Adipocyte (in vitro differentiated cells): ENCODE data around the gene CSF1R.

ENCODE experiments used
- DNase-seq: peaks from one replicate; pipeline ENCODE4 v3.0.0-alpha.2; 2015; ENCODE audit warnings: low read depth
- H3K27me3 ChIP-seq: replicated peaks from 2 replicates; pipeline ENCODE4 v1.7.0; 2013; ENCODE audit warnings: mild to moderate bottlenecking, low read length, moderate library complexity; ENCODE audit not compliant: control insufficient read depth, insufficient read depth
- H3K36me3 ChIP-seq: 2 replicates; pipeline ENCODE4 v1.7.0; 2013; ENCODE audit warnings: low read length, mild to moderate bottlenecking, moderate library complexity; ENCODE audit not compliant: control insufficient read depth, insufficient read depth, severe bottlenecking
- H3K4me1 ChIP-seq: 2 replicates; pipeline ENCODE4 v1.7.0; 2013; ENCODE audit warnings: mild to moderate bottlenecking, low read length, moderate library complexity; ENCODE audit not compliant: control insufficient read depth, insufficient read depth
- H3K4me3 ChIP-seq: 2 replicates; pipeline ENCODE4 v1.7.0; 2013; ENCODE audit warnings: mild to moderate bottlenecking, low read length, moderate library complexity
- H3K9ac ChIP-seq: 2 replicates; pipeline ENCODE4 v1.7.0; 2013; ENCODE audit warnings: mild to moderate bottlenecking, low read length, moderate library complexity
- H3K9me3 ChIP-seq: 2 replicates; pipeline ENCODE4 v1.7.0; 2013; ENCODE audit warnings: mild to moderate bottlenecking, low read length, moderate library complexity; ENCODE audit not compliant: control insufficient read depth

The CSF1R gene

GRCh38 chr5:150109921-150110320, 23.6 kb upstream of the CSF1R start:
- Histone ChIP-seq H3K4me1 (peaks cover 63% of the 10 kb centered on the region), H3K9me3 (no peaks in the 10 kb centered on the region)
- no peak for DNase-seq

GRCh38 chr5:150108711-150109514, 22.6 kb upstream of the CSF1R start:
- no peaks in the 10 kb centered on the region for H3K9me3 ChIP-seq
- no peak overlapping the region for H3K9ac ChIP-seq
- no peak for DNase-seq
- no peak overlapping the region for H3K4me3 ChIP-seq
- H3K4me1 ChIP-seq: peaks cover 53% of the 10 kb centered on the region
- H3K36me3 ChIP-seq: peaks cover 2% of the 10 kb centered on the region
- H3K27me3 ChIP-seq: no peaks in the 10 kb centered on the region

More at GRCh38 chr5:150109921-150110320, 23.6 kb upstream of the CSF1R start:
- Histone ChIP-seq H3K9ac (no peak overlapping the region), H3K27me3 (no peaks in the 10 kb centered on the region), H3K36me3 (peaks cover 12% of the 10 kb centered on the region), H3K4me3 (no peak overlapping the region)

- Histone ChIP-seq H3K4me3 (no peak overlapping the region), H3K27me3 (no peaks in the 10 kb centered on the region), H3K9ac (no peak overlapping the region), H3K4me1 (peaks cover 44% of the 10 kb centered on the region), H3K9me3 (no peaks in the 10 kb centered on the region), H3K36me3 (no peaks in the 10 kb centered on the region)
- peak; percentile 94 for DNase-seq
Measured at GRCh38 chr5:150107909-150108447, 21.6 kb upstream of the CSF1R start.

DNA sequence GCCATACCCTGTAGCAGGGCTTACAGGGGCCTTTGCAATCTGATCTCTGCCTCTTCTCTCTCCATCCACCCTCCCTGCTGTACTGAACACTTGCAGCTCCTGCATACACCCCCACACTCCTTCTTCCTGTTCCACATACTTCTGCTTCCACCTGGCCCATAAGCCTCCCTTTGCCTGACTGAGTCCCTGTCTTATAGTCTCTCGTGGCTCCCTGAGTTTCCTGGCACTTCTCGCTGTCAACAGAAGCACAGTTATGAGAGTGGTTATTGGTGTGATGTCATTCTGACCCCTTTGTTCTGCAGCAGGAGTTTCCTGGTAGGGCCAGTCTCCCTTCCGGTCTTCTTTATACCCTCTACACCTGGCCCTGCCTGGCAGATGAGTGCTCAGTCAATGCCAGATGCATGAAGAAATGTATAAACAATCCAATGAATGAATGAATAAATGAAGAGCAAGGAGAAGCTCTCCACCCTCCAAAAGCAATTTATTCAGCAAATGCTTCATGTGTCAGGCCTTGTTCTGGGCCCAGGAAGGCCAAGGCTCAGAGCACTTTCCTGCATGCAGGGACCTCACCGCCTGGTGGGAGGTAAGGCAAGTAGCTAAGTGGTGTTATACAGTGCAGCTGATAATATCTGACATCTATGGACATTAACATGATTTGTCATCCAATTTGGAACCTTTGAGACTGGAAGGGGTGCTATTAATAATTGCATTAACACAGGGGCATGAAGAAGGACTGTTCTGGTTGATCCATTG, 20.5 kb upstream of the CSF1R start:
- Histone ChIP-seq H3K4me3 (no peak overlapping the region), H3K36me3 (no peaks in the 10 kb centered on the region), H3K9ac (no peak overlapping the region), H3K27me3 (no peaks in the 10 kb centered on the region), H3K9me3 (no peaks in the 10 kb centered on the region), H3K4me1 (peaks cover 33% of the 10 kb centered on the region)
- DNase-seq: no peak

DNA sequence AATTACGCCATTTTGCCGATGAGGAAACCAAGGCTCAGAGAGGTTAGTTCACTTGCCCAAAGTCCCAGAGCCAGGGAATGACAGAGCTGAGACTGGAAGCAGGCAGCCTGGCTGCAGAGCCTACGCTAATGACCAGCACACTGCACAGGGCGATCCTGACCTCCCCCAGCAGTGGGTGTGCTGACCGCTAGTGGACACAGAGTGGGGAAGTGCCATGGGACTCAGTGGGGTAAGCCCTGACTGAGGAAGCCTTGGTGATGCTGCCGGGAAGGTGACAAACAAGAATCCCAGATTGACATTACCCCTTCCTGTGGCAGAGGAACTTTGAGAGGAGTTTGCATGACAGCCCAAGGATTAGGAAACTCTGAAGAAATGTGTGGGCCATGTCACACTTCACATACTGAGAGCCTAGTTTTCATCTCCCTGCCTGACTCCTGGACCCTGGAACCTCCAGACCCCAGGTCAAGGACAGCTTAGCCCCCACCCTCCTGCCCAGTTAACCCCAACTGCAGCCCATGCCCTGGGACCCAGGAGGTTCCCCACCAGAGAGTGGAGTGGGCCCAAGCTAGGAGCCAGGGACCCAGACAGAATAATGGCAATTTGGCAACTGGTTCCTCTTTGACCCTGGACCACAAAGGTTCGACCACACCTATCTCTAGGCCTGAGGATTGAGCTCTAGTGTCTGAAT, 19.7 kb upstream of the CSF1R start:
- DNase-seq: no peak
- Histone ChIP-seq H3K9me3 (no peaks in the 10 kb centered on the region), H3K27me3 (no peaks in the 10 kb centered on the region), H3K9ac (no peak overlapping the region), H3K4me3 (no peak overlapping the region), H3K36me3 (no peaks in the 10 kb centered on the region), H3K4me1 (peaks cover 28% of the 10 kb centered on the region)

GRCh38 chr5:150104550-150104870, 18.2 kb upstream of the CSF1R start:
- Histone ChIP-seq H3K27me3 (no peaks in the 10 kb centered on the region), H3K4me3 (no peak overlapping the region), H3K9ac (no peak overlapping the region), H3K36me3 (no peaks in the 10 kb centered on the region), H3K9me3 (no peaks in the 10 kb centered on the region), H3K4me1 (peaks cover 28% of the 10 kb centered on the region)
- no peak for DNase-seq

- no peak for DNase-seq
- Histone ChIP-seq H3K9me3 (no peaks in the 10 kb centered on the region), H3K4me1 (peaks cover 28% of the 10 kb centered on the region), H3K4me3 (no peak overlapping the region), H3K27me3 (no peaks in the 10 kb centered on the region), H3K36me3 (no peaks in the 10 kb centered on the region), H3K9ac (no peak overlapping the region)
Measured at GRCh38 chr5:150103678-150104549, 17.6 kb upstream of the CSF1R start.

DNA sequence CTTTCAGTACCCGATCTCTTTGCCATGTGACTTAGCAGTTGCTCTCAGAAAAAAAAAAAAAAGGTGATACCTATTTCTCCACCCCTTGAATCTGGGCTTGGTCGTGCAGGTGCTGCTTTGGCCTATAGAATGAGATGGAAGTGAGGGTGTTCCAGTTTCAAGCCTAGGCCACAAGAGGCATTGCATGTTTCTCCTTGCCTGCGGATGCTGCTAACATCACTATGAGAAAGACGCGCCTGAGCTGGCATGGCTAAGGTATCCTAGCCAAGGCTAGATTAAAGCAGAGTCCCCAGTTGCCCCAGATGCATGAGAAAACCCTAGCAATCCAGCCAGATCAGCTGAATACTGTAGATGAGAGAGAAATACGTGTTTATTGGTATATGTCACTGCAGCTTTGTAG, 14.7 kb upstream of the CSF1R start:
- no peak for DNase-seq
- Histone ChIP-seq H3K9me3 (no peaks in the 10 kb centered on the region), H3K9ac (no peak overlapping the region), H3K36me3 (no peaks in the 10 kb centered on the region), H3K4me3 (no peak overlapping the region), H3K4me1 (peaks cover 4% of the 10 kb centered on the region), H3K27me3 (no peaks in the 10 kb centered on the region)

DNA sequence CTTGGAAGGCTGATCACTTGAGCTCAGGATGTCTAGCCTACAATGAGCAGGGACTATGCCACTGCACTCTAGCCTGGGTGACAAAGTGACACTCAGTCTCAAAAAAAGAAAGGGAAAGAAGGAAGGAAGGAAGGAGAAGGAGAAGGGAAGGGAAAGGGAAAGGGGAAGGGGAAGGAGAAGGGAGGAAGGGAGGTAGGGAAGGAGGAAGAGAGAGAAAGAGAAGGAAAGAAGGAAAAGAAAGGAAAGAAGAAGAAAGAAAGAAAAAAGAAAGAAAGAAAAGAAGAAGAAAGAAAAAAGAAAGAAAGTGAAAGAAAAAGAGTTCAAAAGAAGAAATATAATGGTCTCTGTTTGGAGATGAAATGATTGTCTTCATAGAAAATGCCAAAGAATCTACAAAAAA, 10.8 kb upstream of the CSF1R start:
- no peak overlapping the region for H3K4me3 ChIP-seq
- H3K4me1 ChIP-seq: no peaks in the 10 kb centered on the region
- no peak overlapping the region for H3K9ac ChIP-seq
- no peak for DNase-seq
- no peaks in the 10 kb centered on the region for H3K36me3 ChIP-seq
- no peaks in the 10 kb centered on the region for H3K9me3 ChIP-seq
- no peaks in the 10 kb centered on the region for H3K27me3 ChIP-seq

GRCh38 chr5:150092159-150092787, 5.9 kb upstream of the CSF1R start:
- H3K9ac ChIP-seq: no peak overlapping the region
- peaks cover 1% of the 10 kb centered on the region for H3K27me3 ChIP-seq
- H3K9me3 ChIP-seq: no peaks in the 10 kb centered on the region
- H3K36me3 ChIP-seq: no peaks in the 10 kb centered on the region
- no peak overlapping the region for H3K4me3 ChIP-seq
- H3K4me1 ChIP-seq: no peaks in the 10 kb centered on the region
- no peak for DNase-seq
